ENCODE results near the gene FAT3. TPM values are rescaled to one million over a fixed set of nuclear protein-coding genes. Genes with fewer than 3 reads are reported as not detected.

Gene FAT3
- total RNA-seq: 1 to 10 TPM in 1 of 10 donors, under 1 TPM in 9; 0.02 to 2.4 (median 0.15) TPM
- polyA plus RNA-seq: under 1 TPM; 0.07 to 0.09 TPM
- long read RNA-seq, donor 1: 0 reads
- long read RNA-seq, donor 2: 0 reads
- long read RNA-seq, donor 3: 0 reads

DNA sequence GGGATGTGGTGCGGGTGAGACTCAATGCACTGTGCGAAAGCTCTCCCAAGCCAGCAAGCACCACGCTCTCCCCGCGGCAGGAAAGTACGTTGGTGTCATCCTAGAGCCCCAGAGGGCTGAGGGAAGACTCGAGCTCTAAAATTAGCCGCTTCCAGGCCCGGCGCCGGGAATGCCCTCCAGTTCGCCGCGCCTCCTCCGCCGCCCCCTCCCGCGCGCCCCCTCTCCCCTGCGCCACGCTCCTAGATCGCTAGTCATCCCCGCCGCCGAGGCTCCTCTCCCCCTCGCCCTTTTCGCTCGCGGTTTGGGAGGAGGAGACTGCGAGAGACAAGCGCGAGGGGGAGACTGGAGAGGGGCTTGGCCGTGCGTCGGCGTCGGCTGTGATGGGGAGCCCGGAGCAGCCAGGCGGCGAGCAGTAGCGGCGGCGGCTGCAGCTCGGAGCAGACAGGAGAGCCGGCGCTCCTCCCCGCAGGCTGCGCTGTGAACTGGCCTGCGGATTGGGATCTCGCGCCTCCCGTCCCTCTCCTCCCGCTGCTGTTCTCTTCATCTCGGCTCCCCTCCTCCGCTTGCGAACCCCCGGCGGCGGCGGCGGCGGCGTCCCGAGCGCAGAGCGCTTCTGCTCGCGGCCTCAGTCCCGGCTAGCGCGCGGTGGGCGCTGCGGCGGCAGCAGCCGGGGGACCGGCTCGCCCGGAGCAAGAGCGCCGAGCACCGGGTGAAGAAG, at the start of gene FAT3:
FAT3 (plus strand) TSS at position 412 of the 718 bp plus-strand sequence. CDS start 127,295 bp downstream, outside the sequence.
- 0 to 1% methylated on average over 71 to 79 of the region's 82 CpGs for WGBS, 2 donors
- TF ChIP-seq, protein P1, sequence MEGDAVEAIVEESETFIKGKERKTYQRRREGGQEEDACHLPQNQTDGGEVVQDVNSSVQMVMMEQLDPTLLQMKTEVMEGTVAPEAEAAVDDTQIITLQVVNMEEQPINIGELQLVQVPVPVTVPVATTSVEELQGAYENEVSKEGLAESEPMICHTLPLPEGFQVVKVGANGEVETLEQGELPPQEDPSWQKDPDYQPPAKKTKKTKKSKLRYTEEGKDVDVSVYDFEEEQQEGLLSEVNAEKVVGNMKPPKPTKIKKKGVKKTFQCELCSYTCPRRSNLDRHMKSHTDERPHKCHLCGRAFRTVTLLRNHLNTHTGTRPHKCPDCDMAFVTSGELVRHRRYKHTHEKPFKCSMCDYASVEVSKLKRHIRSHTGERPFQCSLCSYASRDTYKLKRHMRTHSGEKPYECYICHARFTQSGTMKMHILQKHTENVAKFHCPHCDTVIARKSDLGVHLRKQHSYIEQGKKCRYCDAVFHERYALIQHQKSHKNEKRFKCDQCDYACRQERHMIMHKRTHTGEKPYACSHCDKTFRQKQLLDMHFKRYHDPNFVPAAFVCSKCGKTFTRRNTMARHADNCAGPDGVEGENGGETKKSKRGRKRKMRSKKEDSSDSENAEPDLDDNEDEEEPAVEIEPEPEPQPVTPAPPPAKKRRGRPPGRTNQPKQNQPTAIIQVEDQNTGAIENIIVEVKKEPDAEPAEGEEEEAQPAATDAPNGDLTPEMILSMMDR (IDR thresholded peaks at IDR 0.05): no peak
- intact Hi-C loops (cut with DNase I): no loop called here
- Histone ChIP-seq H3K27ac (no peak within 1 kb of the TSS), H3K9me3 (peaks cover 0 to 5% (median 0%) of the 10 kb centered on the region in 11 donors), H3K4me1 (peaks cover 0 to 38% (median 23%) of the 10 kb centered on the region in 9 donors), H3K4me3 (peak within 1 kb of the TSS; percentile 7 to 55 (median 46)), H3K36me3 (no peaks in the 10 kb centered on the region), H3K27me3 (peaks cover 0 to 97% (median 90%) of the 10 kb centered on the region in 7 donors)
- DNase-seq: peak; percentile 3 to 13
- peak; percentile 48 to 69 (median 62) for ATAC-seq

- H3K4me1 ChIP-seq: no peaks in the 10 kb centered on the region
- 45 to 66% methylated on average over 2 of the region's 2 CpGs for WGBS, 2 donors
- H3K36me3 ChIP-seq: no peaks in the 10 kb centered on the region
- H3K9me3 ChIP-seq: peaks cover 0 to 4% (median 0%) of the 10 kb centered on the region in 11 donors
- no peak overlapping the region for H3K27ac ChIP-seq
- H3K27me3 ChIP-seq: peaks cover 0 to 7% (median 0%) of the 10 kb centered on the region in 7 donors
- no peak for ATAC-seq
- H3K4me3 ChIP-seq: no peak overlapping the region
- no peak for DNase-seq
- TF ChIP-seq, protein P1 (IDR thresholded peaks at IDR 0.05): no peak
- intact Hi-C loops (cut with DNase I): no loop called here
Observed at GRCh38 chr11:92179017-92179670, 45.5 kb upstream of the FAT3 start.

DNA sequence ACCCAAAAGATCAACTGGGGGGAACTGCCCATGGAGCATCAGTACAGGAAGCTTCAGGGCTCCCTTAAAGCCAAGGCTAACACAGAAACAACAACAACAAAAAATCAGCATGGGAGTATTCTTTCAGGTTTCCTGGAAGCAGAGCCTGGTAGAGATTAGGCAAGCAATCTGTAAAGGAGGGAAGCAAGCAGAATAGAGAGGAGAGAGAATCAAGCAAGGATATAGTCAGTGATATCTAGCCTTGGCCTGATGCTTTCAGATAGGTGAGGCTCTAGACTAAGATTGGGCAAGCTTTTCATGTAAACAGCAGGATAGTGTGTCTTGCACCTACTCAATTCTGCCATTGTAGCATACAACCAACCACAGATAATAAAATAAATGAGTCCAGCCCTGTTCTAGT, 44.4 kb upstream of the FAT3 start:
- H3K27ac ChIP-seq: no peak overlapping the region
- no peaks in the 10 kb centered on the region for H3K36me3 ChIP-seq
- TF ChIP-seq, protein P1 (IDR thresholded peaks at IDR 0.05): no peak
- H3K27me3 ChIP-seq: peaks cover 0 to 7% (median 0%) of the 10 kb centered on the region in 7 donors
- no peaks in the 10 kb centered on the region for H3K4me1 ChIP-seq
- DNase-seq (no peak), ATAC-seq (no peak)
- no peaks in the 10 kb centered on the region for H3K9me3 ChIP-seq
- intact Hi-C loops (cut with DNase I): no loop called here
- no peak overlapping the region for H3K4me3 ChIP-seq

DNA sequence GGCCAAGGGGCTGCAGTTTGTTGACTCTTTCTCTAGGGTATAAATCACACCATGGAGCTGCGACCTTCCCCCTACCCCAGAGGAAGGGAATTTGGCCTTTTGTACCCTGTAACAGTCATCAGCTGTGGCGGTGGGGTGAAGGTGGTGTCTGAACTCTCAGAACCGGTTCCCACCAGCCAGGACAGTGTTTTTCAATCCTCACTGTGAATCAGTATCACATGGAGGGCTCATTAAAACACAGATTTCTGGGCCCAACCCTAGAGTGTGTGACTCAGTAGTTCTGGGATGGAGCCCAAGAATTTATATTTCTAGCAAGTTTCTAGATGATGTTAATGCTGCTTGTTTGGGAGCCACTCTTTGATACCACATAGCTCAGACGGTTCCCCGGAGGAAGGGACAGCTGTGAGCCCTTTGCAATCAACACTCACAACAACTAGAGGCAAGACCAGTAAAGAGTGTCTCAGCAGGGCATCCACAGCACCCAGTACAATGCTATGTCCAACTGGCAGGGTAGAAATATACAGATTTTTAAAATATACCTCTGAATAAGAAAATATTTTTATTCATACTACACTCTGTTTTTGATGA, 43.9 kb upstream of the FAT3 start:
- Histone ChIP-seq H3K4me1 (no peaks in the 10 kb centered on the region), H3K9me3 (no peaks in the 10 kb centered on the region), H3K27me3 (peaks cover 0 to 7% (median 0%) of the 10 kb centered on the region in 7 donors), H3K27ac (no peak overlapping the region), H3K4me3 (no peak overlapping the region), H3K36me3 (no peaks in the 10 kb centered on the region)
- TF ChIP-seq, protein P1 (IDR thresholded peaks at IDR 0.05): no peak
- intact Hi-C loops (cut with DNase I): no loop called here
- 53 to 55% methylated on average over 5 of the region's 5 CpGs for WGBS, 2 donors
- peak in 1 of 8 donors; percentile 37 for ATAC-seq
- no peak for DNase-seq

Data from heart right ventricle (tissue), 16 donors.